Large intestine (tissue), 3 donors: ENCODE data around the gene HEYL. TPM values are rescaled to one million over a fixed set of nuclear protein-coding genes. Genes with fewer than 3 reads are reported as not detected.
A peak's percentile ranks its signal among the peaks of the same experiment; 100 is the strongest.

Experiments used
- DNase-seq, 2 donors: peaks; one replicate each; pipeline versions ENCODE4 v3.0.0 to v3.0.0-alpha.2; 2013
- H3K27ac ChIP-seq: one replicate; pipeline ENCODE4 v1.5.1; 2013; ENCODE audit warnings: low read length
- H3K27me3 ChIP-seq: 2 replicates; pipeline ENCODE4 v1.6.1; 2013; ENCODE audit warnings: low read length; ENCODE audit not compliant: control insufficient read depth, insufficient read depth
- H3K36me3 ChIP-seq: 2 replicates; pipeline ENCODE4 v1.6.1; 2013; ENCODE audit warnings: low read length; ENCODE audit not compliant: control insufficient read depth, insufficient read depth
- H3K4me1 ChIP-seq: one replicate; pipeline ENCODE4 v1.6.1; 2013; ENCODE audit warnings: low read length; ENCODE audit not compliant: control insufficient read depth, insufficient read depth
- H3K4me3 ChIP-seq: one replicate; pipeline ENCODE4 v1.5.1; 2013; ENCODE audit warnings: low read length
- H3K9me3 ChIP-seq: one replicate; pipeline ENCODE4 v1.6.1; 2013; ENCODE audit warnings: mild to moderate bottlenecking, low read depth, low read length, moderate library complexity; ENCODE audit not compliant: control insufficient read depth
- WGBS: methylation state at CpG from one replicate; pipeline ENCODE4 v1.1.5; 2013; ENCODE audit warnings: low lambda C conversion rate; ENCODE audit not compliant: insufficient coverage; 5-methylcytosine and 5-hydroxymethylcytosine counted together
- polyA plus RNA-seq: library from polyadenylated mRNA; unstranded; fragments of 120-200 nt; gene quantifications from one replicate; pipeline ENCODE4 v1.2.1, GENCODE V29; 2013

HEYL gene
- polyA plus RNA-seq, 1 donor = 6.4 TPM

DNA sequence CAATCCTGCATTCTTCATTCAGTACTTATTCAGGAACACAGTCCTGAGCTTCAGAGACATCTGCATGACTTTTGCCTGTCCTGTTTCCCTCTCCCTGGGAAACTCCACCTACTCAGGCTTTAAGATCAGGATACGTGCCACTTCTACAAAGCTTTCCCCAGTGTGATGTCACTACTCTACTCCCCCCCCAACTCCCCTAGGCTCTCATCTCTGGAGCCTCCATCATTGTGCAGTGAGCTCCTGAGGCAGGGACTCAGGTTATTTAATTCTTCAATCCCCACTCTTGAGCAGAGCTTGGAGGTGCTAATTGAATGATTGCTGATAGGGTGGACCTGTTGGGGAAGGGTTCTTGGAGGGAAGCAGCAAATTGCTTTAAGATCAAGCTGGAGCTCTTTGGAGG is 31.2 kb upstream of the HEYL start:
- Histone ChIP-seq H3K36me3 (no peaks in the 10 kb centered on the region), H3K27me3 (peaks cover 76% of the 10 kb centered on the region), H3K4me3 (no peak overlapping the region), H3K9me3 (peaks cover 9% of the 10 kb centered on the region), H3K4me1 (peaks cover 8% of the 10 kb centered on the region), H3K27ac (no peak overlapping the region)
- no CpG with 5 or more reads among the region's 1 CpG for WGBS
- no peak for DNase-seq

DNA sequence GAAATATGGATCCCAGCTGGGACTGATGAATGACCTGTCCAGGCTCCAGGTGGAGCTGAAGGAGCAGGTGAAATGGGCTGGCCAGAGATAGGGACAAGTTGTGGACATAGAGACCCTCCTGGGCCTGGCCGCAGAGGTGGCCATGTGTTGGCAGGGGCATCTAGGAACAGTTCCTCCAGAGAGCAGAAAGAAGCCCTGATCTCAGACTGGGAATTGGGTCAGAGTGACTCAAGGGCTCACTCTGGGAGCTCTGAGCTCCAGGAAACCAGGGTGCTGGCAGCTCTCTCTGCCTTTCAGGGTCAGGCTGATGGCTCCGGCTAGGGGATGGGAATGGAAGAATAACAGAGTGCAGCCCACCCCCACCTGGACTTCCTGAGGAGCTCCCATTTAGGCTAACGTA is 29.5 kb upstream of the HEYL start:
- no peak overlapping the region for H3K4me3 ChIP-seq
- H3K36me3 ChIP-seq = no peaks in the 10 kb centered on the region
- H3K4me1 ChIP-seq = peaks cover 8% of the 10 kb centered on the region
- H3K27me3 ChIP-seq = peaks cover 73% of the 10 kb centered on the region
- WGBS = no CpG with 5 or more reads among the region's 3 CpGs
- H3K9me3 ChIP-seq = peaks cover 9% of the 10 kb centered on the region
- no peak for DNase-seq
- H3K27ac ChIP-seq = no peak overlapping the region

GRCh38 chr1:39668111-39668510 is 28.7 kb upstream of the HEYL start:
- no CpG with 5 or more reads among the region's 3 CpGs for WGBS
- peaks cover 9% of the 10 kb centered on the region for H3K9me3 ChIP-seq
- no peaks in the 10 kb centered on the region for H3K36me3 ChIP-seq
- peaks cover 66% of the 10 kb centered on the region for H3K27me3 ChIP-seq
- H3K4me3 ChIP-seq = no peak overlapping the region
- no peak for DNase-seq
- peaks cover 8% of the 10 kb centered on the region for H3K4me1 ChIP-seq
- H3K27ac ChIP-seq = no peak overlapping the region

DNA sequence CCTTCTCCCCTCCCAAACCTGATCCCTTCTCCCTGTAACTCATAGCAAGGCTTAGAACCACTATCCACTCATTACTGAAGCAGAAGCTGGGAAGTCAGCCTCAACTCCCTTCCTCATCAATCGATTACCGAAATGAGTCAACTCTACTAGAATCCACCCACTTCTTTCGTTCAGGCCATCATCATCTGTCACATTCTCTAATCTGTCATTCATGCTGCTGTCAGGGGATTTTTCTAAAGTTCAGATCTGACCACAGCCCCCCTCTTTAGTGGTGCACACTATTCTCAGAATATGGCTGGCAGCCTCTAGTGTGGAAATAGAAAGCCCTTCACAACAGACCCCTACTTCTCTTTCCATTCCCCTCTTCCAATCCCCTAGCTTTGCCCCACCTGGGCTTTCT is 27.3 kb upstream of the HEYL start:
- no peak overlapping the region for H3K27ac ChIP-seq
- H3K27me3 ChIP-seq = peaks cover 53% of the 10 kb centered on the region
- WGBS = no CpG with 5 or more reads among the region's 3 CpGs
- DNase-seq = no peak
- peaks cover 7% of the 10 kb centered on the region for H3K9me3 ChIP-seq
- H3K36me3 ChIP-seq = no peaks in the 10 kb centered on the region
- H3K4me1 ChIP-seq = peaks cover 8% of the 10 kb centered on the region
- H3K4me3 ChIP-seq = no peak overlapping the region

DNA sequence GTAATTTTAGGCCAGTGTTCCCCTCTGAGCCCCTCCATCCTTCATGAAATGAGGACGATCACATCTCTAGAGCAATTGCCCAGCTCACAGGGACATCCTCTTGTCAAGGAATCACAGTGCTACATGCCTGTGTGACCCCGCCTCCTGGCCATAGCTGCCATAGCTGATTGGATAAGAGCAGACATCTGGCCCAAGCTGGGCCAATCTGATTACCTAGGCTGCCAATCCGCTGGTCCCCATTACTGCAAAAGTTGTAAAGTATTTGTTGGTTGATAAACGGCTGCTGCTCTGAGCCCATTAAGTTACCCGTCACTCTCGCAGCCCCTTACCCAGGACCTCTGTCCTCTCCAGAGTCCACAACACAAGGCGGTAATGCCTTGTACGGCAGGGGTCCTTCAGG is 24.1 kb upstream of the HEYL start:
- no peak overlapping the region for H3K4me3 ChIP-seq
- H3K4me1 ChIP-seq = no peaks in the 10 kb centered on the region
- peaks cover 24% of the 10 kb centered on the region for H3K27me3 ChIP-seq
- no peaks in the 10 kb centered on the region for H3K9me3 ChIP-seq
- no peak for DNase-seq
- whole genome bisulfite sequencing = no CpG with 5 or more reads among the region's 8 CpGs
- H3K27ac ChIP-seq = no peak overlapping the region
- no peaks in the 10 kb centered on the region for H3K36me3 ChIP-seq

- H3K36me3 ChIP-seq = no peaks in the 10 kb centered on the region
- peaks cover 18% of the 10 kb centered on the region for H3K27me3 ChIP-seq
- no peaks in the 10 kb centered on the region for H3K9me3 ChIP-seq
- H3K4me3 ChIP-seq = no peak overlapping the region
- no peak for DNase-seq
- peaks cover 1% of the 10 kb centered on the region for H3K4me1 ChIP-seq
- no CpG with 5 or more reads among the region's 1 CpG for WGBS
- H3K27ac ChIP-seq = no peak overlapping the region
These were observed 23.4 kb upstream of the HEYL start for GRCh38 chr1:39662861-39663260.

GRCh38 chr1:39659538-39659937 is 20.1 kb upstream of the HEYL start:
- Histone ChIP-seq H3K4me3 (no peak overlapping the region), H3K9me3 (no peaks in the 10 kb centered on the region), H3K36me3 (no peaks in the 10 kb centered on the region), H3K27ac (no peak overlapping the region), H3K27me3 (peaks cover 6% of the 10 kb centered on the region), H3K4me1 (peaks cover 2% of the 10 kb centered on the region)
- no CpG with 5 or more reads among the region's 5 CpGs for WGBS
- no peak for DNase-seq

DNA sequence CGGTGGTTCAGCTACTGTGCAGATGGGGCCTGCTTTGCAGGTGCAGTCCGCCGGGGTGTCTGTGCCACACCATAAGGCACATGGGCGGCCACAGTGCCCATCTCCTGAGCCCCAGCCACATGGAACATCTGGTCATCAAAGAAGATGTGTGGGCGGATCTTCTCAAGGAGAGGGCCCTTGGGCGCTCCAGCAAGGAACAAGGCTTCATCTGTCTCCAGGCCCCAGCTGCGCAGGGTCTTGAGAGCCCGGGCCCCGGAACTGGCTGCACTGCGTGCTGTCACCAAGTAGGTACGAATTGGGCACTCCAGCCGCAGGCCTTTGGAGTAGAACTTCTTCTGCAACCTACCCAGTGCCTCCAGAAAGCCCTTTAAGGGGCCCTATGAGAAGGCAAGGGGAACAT is 19.7 kb upstream of the HEYL start:
- Histone ChIP-seq H3K27ac (no peak overlapping the region), H3K4me1 (peaks cover 2% of the 10 kb centered on the region), H3K4me3 (no peak overlapping the region), H3K27me3 (peaks cover 9% of the 10 kb centered on the region), H3K9me3 (no peaks in the 10 kb centered on the region), H3K36me3 (no peaks in the 10 kb centered on the region)
- no peak for DNase-seq
- WGBS = no CpG with 5 or more reads among the region's 12 CpGs

DNA sequence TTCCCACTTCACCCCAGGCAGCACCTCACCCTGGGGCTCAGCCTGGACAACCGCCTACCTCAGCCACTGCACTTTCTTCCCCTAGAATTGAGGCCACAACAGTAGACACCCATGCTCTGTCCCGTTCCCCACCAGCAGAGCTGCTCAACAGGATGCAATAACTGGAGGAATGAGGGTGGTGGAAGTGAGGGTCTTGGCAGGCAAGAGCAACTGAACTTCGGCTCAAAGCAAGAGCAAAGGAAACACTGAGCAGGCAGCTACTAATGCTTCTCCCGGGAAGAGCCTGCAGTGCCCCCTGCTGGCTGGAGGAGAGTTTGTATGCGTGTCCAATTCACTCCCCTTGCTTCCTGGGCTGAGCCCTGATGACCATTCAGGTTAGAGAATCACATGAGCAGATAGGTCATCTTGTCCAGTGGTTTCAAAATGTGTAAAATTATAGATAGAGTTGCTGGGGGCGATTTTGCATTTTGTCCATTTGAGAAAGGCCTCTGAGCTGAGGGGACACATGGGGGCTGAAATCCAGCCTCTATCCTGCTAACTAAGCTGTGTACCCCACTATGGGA is 18.6 kb upstream of the HEYL start:
- Histone ChIP-seq H3K4me1 (peaks cover 2% of the 10 kb centered on the region), H3K36me3 (no peaks in the 10 kb centered on the region), H3K27ac (no peak overlapping the region), H3K27me3 (peaks cover 14% of the 10 kb centered on the region), H3K4me3 (no peak overlapping the region), H3K9me3 (no peaks in the 10 kb centered on the region)
- 14% methylated on average over 1 of the region's 6 CpGs for WGBS
- DNase-seq = peak; percentile 38 to 59

DNA sequence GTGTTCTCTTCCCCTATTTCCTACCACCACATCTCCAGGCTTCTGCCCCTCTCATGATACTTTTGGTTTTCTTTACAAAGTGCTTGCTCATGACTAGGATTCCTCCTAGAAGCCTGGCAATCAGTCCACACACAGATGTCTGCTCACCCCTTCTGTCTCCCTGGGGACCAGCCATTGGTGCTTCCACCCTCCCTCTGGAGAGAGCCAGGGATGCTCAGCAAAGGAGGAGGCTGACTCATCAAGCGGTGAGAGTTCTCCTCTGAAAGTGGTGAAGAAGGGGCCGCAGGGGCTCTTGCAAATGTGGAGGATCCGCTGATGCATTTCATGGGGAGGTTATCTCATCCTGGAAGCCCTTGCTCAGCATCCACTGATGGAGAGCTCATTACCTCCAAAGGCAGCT is 18.0 kb upstream of the HEYL start:
- no peaks in the 10 kb centered on the region for H3K36me3 ChIP-seq
- H3K27ac ChIP-seq = no peak overlapping the region
- H3K27me3 ChIP-seq = peaks cover 14% of the 10 kb centered on the region
- H3K4me1 ChIP-seq = peaks cover 2% of the 10 kb centered on the region
- no CpG with 5 or more reads among the region's 3 CpGs for WGBS
- H3K9me3 ChIP-seq = no peaks in the 10 kb centered on the region
- DNase-seq = no peak
- H3K4me3 ChIP-seq = no peak overlapping the region

DNA sequence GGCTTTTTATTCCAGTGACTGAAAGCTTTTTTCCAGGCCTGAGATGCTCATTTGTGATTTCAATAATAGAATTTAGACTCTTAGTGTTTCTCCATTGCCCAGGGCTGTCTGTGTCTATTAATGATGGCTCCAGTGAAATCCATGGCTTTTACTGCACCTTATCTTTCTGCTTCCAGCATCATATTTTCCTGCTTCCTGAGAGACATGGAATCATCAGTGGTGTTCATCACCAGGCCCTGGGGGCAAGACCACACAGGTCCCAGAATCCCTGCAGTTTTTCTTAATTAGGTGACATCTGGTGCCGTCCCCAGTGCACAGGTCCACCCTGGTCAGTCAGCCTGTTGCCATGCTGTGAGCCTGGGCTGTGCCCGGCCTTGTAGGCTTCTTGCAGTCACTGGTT is 16.9 kb upstream of the HEYL start:
- H3K9me3 ChIP-seq = no peaks in the 10 kb centered on the region
- peaks cover 14% of the 10 kb centered on the region for H3K27me3 ChIP-seq
- no peaks in the 10 kb centered on the region for H3K36me3 ChIP-seq
- no peak overlapping the region for H3K27ac ChIP-seq
- H3K4me3 ChIP-seq = no peak overlapping the region
- peaks cover 2% of the 10 kb centered on the region for H3K4me1 ChIP-seq
- no CpG with 5 or more reads among the region's 2 CpGs for WGBS
- no peak for DNase-seq
